HG02610 (cell line): ENCODE measurements around the gene ABLIM2.

Experiments used
- ATAC-seq: cut with Tn5 transposase; IDR thresholded peaks from one replicate; pipeline ENCODE4 v1.9.1; 2021; ENCODE audit warnings: mild to moderate bottlenecking, moderate library complexity; ENCODE audit not compliant: unreplicated experiment

Gene ABLIM2

DNA sequence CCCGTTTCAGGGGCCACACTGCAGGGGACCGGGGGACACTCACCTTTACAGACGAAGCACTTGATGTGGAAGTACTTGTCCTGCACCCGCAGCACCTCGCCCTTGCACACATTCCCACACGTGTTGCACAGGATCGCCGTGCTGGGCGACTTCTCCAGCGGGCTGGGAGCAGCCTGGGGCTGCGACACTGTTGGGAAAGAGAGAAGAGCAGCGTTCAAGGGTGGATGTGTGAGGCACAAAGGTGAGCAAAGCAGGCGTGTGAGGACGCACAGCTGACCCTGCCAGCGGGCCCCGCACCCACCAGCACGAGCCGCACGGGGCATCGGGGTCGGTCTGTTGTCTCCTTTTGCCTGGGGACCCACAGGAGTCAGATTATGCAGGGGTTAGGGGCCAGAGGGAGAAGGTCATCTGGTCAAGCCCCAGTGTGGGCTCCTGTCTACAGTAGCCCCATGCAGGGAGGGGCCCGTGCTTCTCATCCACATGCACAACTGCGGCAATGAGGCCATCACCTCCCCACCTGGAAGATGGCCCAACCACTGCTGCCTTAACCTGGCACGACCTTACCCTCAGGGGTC is 52.1 kb downstream of the ABLIM2 start:
- ATAC-seq, result no peak

GRCh38 chr4:8105306-8106100 is 53.1 kb downstream of the ABLIM2 start:
- no peak for ATAC-seq

DNA sequence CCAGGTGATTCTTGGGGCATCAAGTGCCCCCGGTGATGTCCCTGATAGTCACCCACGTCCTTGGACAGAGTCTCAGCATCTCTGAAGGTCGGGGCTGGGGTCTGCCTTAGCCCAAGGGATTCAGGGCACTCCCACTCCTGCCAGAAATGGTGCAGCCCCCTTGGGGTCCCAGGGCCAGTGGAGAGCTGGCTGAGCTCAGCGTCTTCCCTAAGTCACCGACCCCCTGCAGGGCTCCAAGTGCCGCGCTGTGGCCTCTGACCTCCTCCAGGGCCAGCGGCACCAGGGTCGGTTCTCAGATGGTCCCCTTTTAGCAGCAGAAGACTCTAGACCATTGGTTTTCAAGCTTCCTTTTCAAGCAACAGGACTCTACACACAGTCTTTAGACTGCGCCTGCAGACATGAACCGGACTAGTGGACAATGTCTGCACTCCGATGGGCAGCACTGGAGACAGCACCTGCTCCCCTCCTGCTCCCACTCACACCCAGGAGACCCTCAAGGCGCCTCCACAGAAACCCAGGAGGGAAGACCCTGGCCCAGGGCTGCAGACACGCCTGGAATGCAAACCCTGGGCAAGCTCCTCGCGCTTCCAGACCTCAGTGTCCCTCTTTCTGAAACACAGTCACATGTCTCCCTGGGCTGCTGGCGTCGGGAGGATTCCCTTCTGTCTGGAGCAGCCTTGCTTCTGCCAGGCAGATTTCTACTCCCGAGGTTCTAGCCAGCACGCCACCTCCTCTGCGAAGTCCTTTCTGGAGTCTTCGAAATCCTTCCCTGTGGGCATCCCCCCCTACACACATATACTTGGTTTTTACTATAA is 53.9 kb downstream of the ABLIM2 start:
- no peak for ATAC-seq

- no peak for ATAC-seq
Observed at GRCh38 chr4:8103421-8104390, 54.9 kb downstream of the ABLIM2 start.

GRCh38 chr4:8102831-8103230 is 55.8 kb downstream of the ABLIM2 start:
- no peak for ATAC-seq

DNA sequence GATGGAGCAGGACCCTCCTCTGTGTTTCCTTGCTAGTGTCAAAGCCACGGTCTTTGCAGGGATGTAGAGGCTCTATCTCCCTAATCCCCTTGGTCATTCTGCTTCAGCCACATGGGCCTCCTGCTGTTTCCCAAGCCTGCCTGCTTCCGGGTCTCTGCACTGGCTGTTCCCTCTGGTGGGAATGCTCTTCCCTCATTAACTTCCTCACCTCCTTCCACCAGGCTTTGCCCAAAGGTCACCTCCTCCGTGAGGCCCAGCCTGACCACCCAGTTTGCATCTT is 56.6 kb downstream of the ABLIM2 start:
- ATAC-seq, result no peak

DNA sequence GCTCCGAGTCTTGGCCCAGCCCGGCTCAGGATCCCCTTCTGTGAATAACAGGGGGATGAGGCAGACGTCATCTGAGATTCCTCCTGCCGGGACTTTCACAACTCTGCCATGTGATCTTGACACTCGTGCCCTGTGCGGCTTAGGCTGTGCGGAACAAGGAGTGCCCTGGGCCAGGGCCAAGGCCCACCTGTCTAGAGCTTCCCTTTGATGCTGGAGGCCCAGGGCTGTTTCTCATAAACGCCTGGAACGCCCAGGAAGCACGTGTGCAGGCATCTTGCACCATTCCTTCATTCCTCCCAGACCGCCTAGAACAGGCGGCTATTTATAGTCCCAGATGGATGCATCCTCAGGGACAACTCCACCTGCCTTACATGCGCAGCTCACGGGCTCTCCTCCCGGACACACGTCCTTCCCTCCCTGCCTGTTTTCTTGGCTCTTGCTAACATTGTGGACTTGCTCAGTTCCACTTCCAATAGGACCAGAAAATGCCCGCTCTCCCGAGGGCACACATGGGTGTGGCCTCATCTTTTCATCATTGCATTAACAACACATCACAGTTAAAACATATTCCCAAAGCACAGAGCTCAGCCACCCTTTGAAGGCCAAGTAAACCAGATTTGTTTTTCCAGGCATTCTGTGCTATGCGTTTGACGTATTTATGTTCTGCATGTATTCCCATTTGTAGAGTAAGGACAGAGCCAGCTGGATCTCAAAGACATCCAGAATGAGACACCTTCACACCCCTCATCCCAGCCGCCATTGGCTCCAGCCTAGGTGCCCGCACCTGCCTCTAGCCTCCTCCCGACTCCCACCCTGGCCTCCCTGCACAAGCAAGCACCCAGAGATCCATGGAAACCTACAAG is 57.2 kb downstream of the ABLIM2 start:
- no peak for ATAC-seq

DNA sequence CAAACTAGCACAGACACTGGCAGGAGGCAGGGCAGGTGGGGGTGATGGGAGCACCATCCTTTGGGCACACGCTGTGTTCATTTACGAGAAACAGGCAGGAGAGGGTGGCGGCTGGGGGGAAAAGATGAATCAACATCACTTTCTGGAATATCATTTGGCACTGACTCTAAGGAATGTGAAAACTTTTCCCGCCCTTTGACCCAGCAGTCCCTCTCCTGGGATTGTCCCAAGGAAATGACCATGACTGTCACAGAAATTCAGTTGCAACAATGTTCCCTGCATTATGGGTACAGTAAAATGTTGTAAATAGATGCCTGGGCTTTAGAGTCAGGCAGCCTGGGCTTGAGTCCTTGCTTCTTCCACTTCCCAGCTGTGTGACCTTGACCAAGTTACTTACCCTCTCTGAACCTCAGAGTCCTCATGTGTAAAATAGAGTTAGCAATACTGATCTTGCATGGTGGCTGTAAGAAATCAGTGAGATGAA is 58.6 kb downstream of the ABLIM2 start:
- no peak for ATAC-seq

GRCh38 chr4:8098506-8098905 is 60.1 kb downstream of the ABLIM2 start:
- no peak for ATAC-seq

GRCh38 chr4:8097721-8098345 is 60.8 kb downstream of the ABLIM2 start:
- ATAC-seq, result no peak

GRCh38 chr4:8097141-8097541 is 61.5 kb downstream of the ABLIM2 start:
- ATAC-seq, result no peak

DNA sequence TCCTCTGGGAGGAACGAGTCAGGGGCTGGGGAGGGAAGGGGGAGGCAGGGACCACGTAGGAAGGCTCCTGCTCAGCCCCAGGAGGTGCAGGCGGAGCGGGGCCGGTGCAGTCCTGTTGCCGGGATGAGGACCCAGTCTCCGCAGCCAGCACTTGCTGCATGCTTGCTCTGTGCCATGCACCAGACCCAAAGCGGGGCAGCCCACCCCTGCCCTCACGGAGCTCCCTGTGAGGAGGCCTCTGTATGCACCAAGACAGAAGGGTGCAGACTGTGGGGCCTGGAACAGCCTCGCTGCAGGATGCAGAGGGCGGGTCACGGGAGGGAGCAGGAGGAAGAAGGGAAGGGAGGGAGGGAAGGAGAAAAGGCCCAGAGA is 61.9 kb downstream of the ABLIM2 start:
- no peak for ATAC-seq

DNA sequence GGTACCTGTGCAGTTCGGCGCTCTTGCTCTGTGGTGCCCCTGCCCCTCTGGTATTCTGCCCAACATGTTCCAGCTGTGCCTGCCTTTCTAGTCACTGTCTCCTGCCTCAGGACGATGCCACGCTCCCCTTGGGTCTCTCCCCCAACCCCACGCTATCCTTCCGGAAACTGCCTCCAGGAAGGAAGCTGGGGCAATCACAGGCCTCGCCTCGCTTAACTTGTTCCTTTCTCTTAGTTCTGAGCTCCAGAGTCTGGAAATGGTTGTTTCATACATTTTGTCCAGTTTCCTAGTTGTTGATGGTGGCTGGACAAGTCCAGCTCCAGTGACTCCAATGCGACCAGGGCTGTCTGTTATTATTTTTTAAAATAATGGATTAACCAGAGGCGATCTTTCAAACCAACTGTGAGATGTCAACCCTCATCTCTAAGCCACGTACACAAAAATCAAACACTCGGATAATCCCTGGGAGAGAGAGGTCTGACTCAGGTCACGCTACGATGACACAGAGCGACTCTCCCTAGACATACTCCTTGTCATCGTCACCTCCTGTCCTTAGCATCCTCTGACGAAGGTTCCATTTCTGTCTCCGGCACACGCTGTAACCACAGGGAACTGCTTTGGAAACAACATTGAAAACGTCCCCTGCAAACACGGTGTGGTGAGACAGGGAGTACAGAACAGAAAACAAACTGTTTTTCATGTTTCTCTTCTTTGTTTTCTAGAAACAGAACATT is 62.5 kb downstream of the ABLIM2 start:
- ATAC-seq, result no peak

GRCh38 chr4:8093587-8094274 is 64.9 kb downstream of the ABLIM2 start:
- ATAC-seq, result no peak

- ATAC-seq, result no peak
Observed at GRCh38 chr4:8092282-8092681, 66.3 kb downstream of the ABLIM2 start.

DNA sequence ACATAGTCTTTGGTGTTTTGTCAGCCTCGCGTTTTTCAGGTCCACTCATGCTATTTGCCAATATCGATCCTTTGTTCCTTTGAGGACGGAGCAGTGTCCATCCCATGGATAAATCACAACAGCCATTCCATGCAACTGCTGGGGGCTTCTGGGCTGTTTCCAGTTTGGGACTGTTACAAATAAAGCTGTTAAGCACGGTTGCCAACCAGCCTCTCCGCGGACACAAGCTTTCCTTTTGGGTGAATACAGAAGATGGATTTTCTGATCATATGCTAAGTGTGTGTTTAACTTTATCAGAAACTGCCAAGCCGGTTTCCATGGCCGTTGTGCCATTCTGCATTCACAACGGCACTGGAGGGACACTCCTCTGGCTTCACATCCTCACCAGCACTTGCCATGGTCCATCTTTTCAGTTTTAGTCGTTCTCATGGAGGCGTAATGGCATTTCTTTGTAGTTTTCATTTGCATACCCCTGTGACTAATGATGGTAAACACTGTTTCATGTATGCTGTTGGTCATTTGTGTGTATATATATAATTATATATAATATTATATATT is 67.8 kb downstream of the ABLIM2 start:
- ATAC-seq, result no peak

DNA sequence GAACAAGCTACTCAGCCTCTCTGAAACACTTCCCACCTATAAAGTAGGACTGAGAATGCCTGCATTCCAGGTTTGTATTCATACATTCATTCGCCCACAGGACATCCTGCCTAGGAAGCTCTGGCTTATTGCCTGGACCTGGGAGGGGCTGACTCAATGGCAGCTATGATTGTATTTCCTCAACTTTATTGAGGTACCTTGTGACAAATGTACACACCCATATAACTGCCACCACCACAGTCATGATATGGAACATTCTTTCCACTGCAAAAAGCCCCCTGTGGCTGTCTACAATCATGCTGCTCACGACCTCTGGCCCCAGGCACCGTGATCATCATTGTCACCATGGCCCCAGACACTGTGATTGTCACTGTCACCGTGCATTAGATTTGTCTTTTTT is 68.3 kb downstream of the ABLIM2 start:
- ATAC-seq, result no peak

DNA sequence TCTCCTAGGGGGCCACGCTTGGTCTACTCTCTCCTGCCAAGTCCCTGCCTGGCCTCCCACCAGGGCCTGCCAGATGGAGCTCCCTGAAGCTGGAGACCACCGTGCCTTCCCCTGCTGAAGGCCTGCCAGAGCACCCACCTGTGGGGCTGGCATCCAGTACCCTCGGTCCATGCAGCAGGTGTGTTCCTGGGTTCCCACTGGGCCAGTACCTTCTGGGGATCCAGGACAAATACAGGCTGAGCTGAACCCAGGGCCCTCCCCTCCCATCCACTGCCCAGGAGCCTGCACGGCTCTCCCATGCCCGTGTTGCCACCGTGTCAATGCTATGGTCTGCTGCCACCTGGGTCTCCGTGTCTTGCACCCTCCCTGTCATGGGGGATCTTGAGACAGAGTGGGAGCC is 68.8 kb downstream of the ABLIM2 start:
- no peak for ATAC-seq
